Fibroblast of pulmonary artery (primary cell): Measurements from ENCODE around the gene CALR.
A peak's percentile ranks its signal among the peaks of the same experiment; 100 is the strongest.
"Not testable (repeated sequence)": the region's sequence is repeated elsewhere in the genome, so short reads cannot be mapped to it uniquely, and the experiment has no call there.

Experiments used
- DNase-seq: peaks from one replicate; pipeline ENCODE4 v3.0.0-alpha.2; 2010; ENCODE audit warnings: low read depth
- H3K4me3 ChIP-seq: replicated peaks from 2 replicates; pipeline ENCODE4 v1.5.1; 2011; ENCODE audit warnings: low read depth, mild to moderate bottlenecking, control low read depth, low read length, moderate library complexity
- TF ChIP-seq, protein P1 (sequence below): IDR thresholded peaks from 2 replicates; pipeline ENCODE4 v1.5.1; 2011; ENCODE audit warnings: mild to moderate bottlenecking, control low read depth, low read length, inconsistent platforms; ENCODE audit errors: missing control alignments

CALR gene

DNA sequence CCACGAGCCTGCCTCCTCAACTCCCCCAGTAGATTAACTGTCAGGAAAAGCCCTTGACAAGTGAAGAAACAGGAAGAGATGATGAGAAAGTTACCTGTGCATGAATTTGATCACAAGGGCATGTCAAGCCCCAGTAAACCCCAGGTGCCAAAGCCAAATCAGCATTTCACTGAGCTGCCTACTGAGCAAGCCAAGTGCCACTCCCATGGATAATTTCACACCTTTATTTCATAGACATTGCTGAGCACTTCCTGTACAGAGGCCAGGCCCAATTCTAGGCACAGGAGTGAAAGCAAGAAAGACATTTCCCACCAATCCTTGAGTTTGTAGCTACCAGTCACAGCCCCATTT is 16.2 kb downstream of the CALR start:
- H3K4me3 ChIP-seq = no peak overlapping the region
- DNase-seq = no peak
- TF ChIP-seq, protein P1, sequence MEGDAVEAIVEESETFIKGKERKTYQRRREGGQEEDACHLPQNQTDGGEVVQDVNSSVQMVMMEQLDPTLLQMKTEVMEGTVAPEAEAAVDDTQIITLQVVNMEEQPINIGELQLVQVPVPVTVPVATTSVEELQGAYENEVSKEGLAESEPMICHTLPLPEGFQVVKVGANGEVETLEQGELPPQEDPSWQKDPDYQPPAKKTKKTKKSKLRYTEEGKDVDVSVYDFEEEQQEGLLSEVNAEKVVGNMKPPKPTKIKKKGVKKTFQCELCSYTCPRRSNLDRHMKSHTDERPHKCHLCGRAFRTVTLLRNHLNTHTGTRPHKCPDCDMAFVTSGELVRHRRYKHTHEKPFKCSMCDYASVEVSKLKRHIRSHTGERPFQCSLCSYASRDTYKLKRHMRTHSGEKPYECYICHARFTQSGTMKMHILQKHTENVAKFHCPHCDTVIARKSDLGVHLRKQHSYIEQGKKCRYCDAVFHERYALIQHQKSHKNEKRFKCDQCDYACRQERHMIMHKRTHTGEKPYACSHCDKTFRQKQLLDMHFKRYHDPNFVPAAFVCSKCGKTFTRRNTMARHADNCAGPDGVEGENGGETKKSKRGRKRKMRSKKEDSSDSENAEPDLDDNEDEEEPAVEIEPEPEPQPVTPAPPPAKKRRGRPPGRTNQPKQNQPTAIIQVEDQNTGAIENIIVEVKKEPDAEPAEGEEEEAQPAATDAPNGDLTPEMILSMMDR = no peak

DNA sequence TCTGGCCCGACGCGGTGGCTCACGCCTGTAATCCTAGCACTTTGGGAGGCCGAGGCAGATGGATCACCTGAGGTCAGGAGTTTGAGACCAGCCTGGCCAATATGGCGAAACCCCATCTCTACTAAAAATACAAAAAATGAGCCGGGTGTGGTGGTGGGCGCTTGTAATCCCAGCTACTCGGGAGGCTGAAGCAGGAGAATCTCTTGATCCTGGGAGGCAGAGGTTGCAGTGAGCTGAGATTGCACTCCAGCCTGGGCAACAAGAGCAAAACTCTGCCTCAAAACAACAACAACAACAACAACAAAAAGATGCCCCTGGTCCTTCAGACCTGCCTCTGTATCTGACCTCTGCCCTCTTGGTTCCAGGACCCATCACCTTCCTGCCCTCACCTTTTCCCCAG is 17.2 kb downstream of the CALR start:
- not testable (repeated sequence) for DNase-seq
- H3K4me3 ChIP-seq = peak overlapping the region; percentile 93

DNA sequence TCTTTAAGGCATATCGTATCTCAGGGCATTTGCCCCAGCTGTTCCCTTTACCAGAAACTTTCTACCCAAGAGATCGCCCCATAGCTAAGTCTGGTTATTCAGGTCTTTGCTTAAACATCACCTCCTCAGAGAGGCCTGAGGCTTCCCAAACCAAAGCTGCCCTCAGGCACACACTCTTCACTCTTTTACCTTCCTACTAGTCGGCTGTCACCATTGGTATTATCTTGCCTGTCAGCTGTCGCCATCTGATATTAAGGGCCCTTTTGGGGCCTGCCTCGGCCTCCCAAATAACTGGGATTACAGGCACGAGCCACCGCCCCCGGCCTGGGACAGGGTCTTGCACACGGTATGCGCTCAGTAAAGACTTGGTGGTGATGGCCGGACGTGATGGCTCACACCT is 17.6 kb downstream of the CALR start:
- peak overlapping the region; percentile 93 for H3K4me3 ChIP-seq
- DNase-seq = no peak
- TF ChIP-seq, protein P1 = no peak

DNA sequence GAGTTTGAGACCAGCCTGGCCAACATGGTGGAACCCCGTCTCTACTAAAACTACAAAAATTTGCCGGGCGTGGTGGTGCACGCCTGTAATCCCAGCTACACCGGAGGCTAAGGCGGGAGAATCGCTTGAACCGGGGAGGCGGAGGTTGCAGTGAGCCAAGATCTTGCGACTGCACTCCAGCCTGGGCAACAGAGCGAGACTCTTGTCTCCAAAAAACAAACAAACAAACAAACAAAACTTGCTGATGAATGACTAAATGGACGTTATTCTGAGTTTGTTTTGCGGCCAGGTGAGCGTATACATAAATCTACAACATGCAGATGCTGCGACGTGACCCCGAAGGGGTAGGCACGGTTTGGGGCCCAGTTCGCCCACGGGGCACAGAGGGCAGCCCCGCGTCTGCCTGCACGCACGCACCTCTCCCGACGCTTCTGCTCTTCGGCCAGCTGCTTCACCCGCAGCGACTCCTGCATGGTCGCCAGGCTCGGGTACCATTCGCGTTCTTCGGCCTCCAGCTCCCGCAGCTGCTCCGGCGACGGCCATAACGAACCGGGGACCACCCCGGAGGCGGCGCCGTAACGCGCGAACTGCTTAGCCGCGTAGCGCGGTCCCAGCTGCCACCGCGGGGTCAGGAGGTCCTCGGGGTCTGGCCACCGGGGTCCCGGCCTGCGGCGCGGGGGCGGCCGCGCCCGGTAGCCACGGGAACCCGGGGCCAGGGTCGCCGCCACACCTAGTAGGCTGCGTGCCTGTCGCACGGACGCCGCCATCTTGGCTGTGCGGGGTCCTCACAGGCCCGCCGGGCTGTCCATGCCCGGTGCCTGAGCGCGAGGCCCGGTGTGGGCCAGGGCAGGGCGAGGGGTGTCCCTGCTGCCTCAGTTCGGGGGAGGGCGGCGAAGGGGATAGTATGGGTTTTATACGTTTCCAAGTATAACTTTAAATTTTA is 18.3 kb downstream of the CALR start, which contains the start of gene GADD45GIP1:
GADD45GIP1 (minus strand) TSS at position 778 of the 943 bp plus-strand sequence; CDS start at position 767, 11 bp downstream.
- TF ChIP-seq, protein P1 = no peak
- DNase-seq = peak; percentile 80
- peak within 1 kb of the TSS; percentile 93 for H3K4me3 ChIP-seq

DNA sequence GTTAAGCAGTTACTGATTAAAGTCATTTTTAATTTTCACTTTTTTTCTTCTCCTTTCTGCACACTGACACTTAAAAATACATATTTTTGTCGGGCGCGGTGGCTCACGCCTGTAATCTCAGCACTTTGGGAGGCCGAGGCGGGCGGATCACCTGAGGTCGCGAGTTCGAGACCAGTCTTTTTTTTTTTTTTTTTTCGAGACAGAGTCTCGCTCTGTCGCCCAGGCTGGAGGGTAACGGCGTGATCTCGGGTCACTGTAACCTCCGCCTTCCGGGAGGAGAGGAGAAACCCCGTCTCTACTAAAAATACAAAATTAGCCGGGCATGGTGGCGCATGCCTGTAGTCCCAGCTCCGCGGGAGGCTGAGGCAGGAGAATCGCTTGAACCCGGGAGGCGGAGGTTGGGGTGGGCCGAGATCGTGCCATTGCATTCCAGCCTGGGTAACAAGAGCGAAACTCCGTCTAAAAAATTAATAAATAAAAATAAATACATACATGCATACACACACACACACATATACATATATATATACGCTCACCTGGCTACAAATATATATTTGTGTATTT is 19.1 kb downstream of the CALR start:
- peak overlapping the region; percentile 93 for H3K4me3 ChIP-seq
- not testable (repeated sequence) for DNase-seq

DNA sequence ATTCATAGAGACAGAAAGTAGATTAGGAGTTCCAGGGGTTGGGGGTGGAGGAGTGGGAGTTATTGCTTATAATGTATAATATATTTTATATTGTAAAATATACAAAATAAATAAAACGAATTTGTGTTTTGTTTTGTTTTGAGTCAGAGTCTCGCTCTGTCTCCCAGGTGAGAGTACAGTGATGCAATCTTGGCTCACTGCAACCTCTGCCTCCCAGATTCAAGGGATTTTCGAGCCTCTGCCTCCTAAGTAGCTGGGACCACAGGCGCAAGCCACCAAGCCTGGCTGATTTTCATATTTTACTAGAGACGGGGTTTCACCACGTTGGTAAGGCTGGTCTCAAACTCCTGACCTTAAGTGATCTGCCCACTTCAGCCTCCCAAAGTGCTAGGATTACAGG is 21.1 kb downstream of the CALR start:
- no peak for DNase-seq
- TF ChIP-seq, protein P1 = no peak
- no peak overlapping the region for H3K4me3 ChIP-seq

DNA sequence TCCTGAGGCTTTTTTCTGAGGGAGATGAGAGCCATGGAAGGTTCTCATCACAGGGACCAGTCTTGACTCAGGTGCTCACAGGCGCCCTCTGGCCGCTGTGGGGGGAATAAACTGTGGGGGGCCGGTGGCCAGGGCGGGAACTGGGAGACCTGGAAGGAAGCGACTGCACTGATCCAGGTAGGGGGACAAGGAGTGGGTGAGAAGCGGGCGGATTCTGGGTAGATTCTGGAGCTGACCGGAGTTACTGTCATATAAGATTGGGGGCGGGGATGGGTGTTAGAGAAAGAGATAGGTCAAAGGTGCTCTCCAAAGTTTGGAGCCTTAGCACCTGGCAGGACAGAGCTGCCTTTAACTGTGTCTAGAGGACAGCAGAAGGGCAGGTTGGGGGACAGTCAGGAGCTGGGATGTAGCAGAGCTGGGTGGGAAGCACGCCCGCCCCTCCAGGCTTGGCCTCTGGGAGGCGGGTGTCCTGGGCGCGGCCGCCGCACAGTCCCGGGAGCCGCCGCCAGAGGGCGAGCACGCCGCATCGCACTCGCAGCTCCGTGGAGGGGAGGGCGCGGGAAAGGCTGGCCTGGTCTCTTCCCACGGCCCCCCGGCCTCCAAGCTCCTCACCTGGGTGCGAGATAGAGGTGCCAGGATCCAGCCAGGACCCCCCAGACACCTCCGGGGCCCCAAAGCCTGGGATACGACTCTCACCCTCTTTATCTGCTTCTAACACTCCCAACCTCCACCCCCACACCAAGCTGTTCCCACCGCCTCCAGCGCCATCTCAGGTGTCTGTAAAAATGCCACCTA is 26.8 kb downstream of the CALR start:
- peak overlapping the region; percentile 63 for H3K4me3 ChIP-seq
- TF ChIP-seq, protein P1 = peak; percentile 77
- DNase-seq = peak; percentile 75
